ENCODE results near the gene PAX7.
A peak's percentile ranks its signal among the peaks of the same experiment; 100 is the strongest.

PAX7 gene

DNA sequence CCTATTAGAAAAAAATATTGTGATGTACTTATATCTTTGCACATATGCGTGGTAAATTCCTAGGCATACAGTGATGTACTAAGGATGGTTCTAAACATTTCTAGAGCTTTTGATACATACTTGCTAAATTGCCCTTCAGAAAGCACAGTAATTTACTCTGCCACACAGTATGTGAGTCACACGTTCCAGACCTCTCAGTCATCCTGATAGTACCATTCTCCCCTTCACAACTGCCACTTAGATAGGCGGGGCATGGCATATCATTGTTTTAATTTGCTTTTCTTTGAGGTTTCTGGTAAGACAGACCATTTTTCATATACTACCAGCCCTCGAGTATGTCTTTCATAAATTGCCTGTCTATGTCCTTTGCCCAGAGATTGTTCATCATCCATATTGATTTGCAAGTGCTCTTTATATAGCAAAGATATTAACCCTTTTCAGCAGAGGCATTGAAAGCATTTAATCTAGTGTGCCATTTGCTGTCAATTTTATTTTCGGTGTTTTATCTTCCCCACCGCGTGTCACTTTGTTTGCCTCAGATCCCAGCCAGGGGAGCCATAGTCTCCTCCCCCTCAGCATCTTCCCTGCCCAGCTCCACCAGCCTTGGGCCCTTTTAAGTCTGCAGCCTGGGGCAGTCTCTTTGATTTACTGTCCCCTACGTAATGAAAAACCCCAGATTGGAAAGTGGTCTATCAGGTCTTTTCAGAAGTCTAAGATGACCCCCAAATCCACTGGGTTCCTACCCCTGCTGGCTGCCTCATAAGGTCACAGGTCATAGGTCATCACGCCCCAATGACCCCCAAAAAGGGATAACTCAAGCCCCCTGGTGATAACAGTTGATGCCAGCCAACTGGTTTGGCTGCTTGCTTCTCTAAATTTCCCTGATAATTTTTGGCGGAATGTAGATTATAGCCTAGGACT, 11.8 kb upstream of the PAX7 start:
- DNase-seq (ENCODE audit: low spot score) = peak; percentile 81
- FAIRE-seq = peak; percentile 53

DNA sequence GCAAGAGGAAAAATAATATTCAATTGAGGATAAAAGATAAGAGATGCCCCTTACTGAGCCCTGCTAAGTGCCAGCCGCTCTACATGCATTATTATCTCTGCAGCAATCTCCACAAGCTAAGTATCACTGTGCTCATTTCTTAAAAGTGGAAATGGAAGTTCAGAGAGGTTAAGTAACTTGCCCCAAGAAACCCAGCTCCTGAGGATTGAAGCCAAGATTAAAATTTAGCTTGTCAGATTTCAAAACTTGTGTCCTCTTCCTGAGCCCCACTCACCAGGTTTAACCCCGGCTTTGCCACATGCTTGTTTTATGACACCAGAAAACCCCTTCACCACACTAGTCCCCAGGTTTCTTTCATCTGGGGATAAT, 11.2 kb upstream of the PAX7 start:
- FAIRE-seq (no peak), DNase-seq (ENCODE audit: low spot score) (no peak)

DNA sequence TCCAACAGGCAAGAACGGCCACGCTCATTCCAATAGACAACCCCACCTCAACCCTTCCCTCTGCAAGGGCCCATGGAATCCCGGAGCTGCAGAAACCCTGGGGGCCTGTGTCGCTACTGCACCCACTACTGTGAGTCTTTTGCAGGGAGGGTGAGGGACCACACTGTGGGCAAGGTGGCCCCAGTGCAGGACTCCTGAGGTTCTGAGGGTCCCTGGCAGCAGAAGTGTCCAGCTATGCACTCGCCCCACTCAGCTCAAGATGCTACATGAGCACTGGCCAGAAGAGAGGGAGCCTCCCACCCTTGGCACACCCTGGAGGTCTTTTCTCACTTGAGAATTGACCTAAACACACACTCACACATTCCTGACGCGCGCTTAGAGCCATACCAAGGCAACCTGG, 2.1 kb upstream of the PAX7 start:
- FAIRE-seq = no peak

DNA sequence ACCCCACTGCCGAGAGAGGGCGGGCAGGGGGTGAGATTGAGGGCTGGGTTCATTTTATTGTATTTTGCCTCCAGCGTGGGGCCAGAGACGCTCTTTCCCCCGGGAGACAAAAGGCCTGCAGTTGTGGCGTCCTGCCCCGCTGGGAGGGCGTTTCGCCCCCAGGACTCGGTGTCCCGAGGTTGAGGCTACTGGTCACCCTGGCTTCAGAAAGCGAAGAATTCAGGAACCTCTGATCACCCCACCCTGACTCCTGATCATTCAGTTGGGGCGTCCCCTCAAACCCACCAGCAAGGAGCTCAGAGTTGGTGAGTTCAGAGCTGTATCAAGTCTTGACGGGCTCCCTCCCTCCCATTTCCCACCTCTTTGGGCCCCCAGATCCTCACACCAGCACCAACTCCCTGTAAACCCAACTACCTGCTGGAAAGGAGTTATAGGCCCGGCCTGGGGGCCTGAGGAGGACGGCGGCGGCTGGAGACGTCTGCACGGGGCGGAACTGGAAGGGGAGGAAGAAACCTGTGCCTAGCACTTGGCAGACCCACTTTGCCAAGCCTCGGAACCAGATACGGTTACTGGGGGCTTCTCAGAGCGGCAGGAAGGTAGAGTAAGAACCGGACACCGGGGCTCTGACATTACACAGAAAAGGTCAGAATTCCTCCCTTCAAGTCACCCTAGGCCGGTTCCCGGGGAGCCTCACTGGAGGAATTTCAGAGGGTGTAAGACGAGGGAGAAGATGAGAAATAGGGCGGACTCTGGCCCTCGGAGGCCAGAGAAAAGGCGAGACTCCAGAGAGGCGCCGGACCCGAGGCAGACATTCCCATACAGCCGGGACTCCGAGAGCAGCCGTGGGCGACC, 761 bp upstream of the PAX7 start:
- FAIRE-seq (no peak), DNase-seq (ENCODE audit: low spot score) (no peak)

More for the DNA sequence above, 2.1 kb upstream of the PAX7 start:
- DNase-seq (ENCODE audit: low spot score) = no peak

DNA sequence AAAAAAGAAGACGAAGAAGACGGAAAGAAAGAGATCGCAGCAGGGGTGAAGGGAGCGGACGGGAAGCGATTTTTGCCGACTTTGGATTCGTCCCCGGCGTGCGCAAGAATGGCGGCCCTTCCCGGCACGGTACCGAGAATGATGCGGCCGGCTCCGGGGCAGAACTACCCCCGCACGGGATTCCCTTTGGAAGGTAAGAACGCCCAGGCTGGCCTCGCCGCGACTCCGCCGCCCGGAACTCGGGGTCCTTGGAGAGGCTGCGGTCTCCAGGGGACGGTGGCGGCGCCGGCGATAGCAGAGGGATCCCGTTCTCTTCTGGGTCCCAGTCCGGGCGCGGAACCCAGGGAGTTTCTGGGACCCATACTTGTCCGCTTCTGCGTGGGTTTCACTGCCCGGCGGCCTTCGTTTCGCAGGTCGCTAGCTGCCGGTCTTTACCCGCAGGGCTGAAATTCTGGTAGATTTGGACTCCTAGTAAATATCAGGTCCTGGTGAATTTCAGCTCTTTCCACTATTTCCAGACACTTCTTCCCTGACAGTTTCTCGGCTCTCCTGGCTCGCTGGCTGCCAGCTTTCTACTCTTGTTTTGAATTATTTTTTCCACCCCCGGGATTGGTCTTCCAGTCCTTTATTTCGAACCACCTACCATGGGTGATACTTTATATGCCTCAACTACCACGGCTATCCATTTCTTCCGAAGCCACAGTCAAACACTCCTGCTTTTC, 1.0 kb downstream of the PAX7 start:
- FAIRE-seq (no peak), DNase-seq (ENCODE audit: low spot score) (peak; percentile 30)

DNA sequence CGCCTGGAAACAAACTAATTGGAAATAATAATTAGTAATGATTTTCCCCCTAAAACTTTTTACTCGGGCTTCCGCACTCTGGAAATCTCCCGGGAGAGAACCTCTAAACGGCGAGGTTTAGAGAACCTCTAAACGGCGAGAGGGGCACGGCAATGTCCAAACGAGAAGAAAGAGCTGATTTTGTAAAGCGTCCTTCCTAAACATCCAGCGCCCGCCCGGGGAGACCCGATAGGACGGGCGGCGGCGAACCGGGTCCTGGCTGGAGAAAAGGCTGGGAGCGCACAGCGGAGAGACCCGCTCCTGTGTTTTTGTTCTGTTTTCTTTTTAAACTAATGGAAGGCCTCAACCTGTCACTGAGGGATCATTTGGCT, 1.6 kb downstream of the PAX7 start:
- no peak for FAIRE-seq
- DNase-seq (ENCODE audit: low spot score) = no peak

DNA sequence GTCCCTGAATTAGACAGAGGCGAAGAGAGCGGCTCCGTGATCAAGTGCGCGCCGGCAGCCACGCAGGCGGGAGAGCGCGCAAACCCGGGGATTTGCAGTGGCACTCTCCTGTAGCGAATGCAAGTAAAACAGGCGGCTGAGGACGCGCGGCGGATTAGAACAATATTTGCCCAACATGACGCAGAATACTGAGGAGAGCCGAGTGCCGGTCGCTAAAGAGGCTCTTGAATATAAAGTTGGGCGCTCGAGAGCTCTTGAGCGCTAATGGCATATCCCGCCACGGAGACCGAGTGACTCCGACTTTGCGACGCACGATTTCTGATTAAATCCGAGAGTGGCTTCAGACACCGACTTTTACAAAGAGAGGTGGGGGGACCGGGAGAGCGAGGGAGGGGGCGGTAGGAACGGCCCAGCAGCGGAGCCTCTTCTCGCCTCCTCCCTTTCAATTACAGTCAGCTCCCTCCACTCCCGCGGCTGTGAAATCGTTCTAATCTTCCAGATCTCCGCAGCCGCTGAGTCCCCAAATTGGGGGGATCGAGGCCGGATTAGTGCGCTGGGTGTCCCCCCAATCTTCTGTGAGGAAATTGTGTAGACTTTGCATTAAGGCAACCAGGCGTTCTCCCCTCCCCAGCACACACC, 2.3 kb downstream of the PAX7 start:
- DNase-seq (ENCODE audit: low spot score) (no peak), FAIRE-seq (no peak)

DNA sequence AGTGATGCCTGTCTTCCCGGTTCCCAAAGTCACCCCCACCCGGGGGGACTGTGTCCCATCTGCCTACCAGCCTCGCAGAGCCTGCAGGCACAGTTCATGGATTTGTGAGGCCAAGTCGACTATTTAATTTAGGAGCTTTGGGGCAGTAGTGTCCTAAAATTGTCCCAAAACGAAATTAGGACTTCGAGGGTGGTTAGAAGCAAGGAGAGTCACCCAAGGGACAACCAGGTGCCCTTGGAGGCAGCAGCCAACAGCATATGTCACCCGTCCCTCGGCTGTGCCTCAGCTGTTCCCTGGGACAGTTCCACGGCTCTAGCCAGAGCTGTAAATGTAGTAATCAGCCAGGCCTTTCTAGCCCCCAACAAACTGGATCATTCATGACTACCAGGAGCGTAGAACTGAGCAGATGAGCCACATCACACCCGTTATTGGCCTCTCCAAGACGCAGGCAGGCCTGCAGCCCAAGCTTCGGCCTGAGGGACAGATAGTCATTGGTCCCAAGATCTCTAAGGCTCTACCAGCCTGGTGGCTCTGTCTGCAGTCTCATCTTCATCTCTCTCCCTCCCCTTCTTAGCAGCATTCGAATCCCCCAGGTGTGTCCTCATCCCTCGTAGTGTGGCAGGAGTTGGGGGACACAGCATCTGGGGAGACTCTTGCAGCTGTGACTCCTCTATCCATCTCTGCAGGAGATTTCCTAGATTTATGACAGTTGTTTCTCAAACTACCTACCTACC, 2.9 kb downstream of the PAX7 start:
- no peak for DNase-seq (ENCODE audit: low spot score)

DNA sequence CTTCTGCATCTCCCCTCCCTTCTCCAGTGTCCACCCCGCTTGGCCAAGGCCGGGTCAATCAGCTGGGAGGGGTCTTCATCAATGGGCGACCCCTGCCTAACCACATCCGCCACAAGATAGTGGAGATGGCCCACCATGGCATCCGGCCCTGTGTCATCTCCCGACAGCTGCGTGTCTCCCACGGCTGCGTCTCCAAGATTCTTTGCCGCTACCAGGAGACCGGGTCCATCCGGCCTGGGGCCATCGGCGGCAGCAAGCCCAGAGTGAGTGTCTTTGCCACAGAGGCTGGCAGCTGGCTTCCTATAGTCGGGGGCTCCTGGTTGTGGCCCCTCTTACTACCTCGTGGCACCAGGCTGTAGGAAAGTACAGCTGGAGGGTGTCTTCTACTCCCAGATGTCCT, 3.6 kb downstream of the PAX7 start:
- DNase-seq (ENCODE audit: low spot score) (no peak), FAIRE-seq (no peak)

More for the DNA sequence above, 2.9 kb downstream of the PAX7 start:
- FAIRE-seq = no peak

DNA sequence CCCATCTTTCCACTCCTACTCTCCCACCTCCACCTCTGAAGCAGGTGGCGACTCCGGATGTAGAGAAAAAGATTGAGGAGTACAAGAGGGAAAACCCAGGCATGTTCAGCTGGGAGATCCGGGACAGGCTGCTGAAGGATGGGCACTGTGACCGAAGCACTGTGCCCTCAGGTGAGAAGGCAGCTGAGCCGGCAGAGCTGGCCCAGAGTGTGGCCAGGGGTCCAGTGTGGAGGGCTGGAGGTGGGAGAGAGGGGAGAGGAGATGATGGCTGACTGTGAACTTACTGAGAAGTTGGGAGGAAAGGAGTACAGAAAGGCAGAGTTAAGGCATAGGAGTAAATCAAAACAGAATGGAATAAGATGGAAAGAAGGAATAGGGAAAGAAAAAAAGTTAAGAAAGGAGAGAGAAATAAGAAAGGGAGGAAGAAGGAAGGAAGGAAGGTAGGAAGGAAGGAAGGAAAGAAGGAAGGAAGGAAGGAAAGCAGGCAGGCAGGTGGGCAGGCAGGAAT, 4.5 kb downstream of the PAX7 start:
- FAIRE-seq = no peak
- DNase-seq (ENCODE audit: low spot score) = no peak

DNA sequence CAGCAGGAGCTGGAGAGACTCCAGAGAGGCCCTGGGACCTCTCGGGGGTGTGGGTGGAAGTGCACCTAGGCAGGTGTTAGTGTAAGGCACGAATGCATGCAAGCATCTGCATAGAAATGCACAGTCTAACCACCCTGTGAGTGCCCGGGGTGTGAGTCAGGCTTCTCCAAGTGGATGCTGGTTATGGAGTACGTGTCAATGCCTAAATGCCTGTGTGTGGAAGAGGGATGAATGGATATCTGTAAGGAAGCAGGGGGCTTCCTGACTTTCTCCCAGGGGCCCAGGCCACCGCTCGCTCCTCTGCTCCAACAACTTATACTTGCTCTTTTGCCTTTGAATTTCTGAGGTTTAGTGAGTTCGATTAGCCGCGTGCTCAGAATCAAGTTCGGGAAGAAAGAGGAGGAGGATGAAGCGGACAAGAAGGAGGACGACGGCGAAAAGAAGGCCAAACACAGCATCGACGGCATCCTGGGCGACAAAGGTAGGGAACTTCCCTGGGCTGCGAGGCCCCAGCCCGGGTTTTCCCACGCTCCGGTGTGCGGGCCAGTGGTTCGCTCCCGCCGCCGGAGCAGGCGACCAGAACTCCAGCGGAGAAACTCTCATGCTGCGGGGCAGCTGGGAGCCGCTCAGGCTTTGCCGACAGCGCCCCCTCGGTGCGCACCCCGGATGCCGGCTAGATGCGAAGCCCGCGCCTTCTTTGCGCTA, 5.4 kb downstream of the PAX7 start:
- DNase-seq (ENCODE audit: low spot score) = no peak
- FAIRE-seq = no peak

DNA sequence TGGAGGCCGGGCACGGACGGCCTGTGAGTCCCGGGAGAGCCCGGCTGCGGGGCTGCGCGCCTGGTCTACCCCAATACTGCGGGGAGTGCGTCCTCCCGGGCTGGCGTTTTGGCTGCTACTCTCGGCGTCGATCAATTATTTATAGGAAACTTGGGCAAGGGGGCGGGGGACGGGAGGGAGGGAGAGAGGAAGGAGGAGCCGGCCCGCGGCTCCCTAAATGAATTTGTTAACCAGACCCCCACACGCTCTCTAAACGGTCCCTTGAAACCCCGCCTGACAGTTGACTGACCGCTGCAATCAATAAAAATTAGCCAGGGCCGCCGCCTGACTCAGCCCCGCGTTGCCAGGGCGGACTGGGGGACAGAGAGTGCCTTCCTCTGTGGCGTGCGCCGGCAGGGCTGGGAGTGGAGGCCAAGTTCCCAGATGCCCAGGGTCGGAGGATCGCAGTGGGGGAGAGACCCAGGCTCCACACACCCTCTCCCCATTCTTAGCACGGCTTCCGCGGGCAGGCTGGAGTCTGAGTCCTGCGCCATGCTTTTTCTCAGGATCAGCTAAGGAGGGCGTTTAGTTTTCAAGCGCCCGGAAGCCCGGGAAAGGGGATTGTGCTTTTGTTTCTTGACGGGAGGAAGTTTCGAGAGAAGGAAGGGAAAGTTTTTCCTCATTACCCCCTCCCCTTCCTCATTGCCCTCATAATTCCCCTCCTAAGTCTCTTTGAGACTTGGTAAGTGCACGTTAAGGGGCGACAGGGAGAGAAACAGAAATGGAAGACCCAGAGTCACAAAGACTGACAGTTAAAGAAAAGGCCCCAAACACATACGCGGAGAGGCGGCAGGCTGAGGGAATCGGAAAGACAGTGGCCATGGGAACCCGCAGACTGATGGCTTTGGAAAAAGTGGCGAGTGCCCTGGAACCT, 6.2 kb downstream of the PAX7 start:
- DNase-seq (ENCODE audit: low spot score) = no peak
- no peak for FAIRE-seq

DNA sequence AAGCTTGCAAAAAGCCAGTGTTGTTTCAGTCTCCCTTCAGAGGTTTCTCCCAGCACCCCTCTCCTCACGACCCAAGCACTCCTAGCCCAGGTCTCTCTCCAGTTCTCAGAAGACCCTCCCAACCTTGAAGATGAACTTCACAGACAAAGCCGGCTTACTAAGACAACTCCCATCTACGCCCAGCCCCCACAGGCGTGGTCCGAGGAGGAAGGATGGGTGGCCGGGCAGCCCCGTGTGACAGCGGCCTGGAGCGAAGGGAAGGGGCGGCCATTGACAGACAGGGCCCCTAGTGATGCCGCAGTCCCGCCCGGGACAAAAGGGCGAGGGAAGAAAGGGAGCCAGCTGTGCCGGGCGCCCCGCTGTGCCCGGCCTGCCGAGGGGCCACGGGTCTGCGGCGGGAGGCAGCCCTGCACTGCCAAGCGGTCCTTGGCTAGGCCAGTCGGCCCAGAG, 6.9 kb downstream of the PAX7 start:
- DNase-seq (ENCODE audit: low spot score) = no peak

DNA sequence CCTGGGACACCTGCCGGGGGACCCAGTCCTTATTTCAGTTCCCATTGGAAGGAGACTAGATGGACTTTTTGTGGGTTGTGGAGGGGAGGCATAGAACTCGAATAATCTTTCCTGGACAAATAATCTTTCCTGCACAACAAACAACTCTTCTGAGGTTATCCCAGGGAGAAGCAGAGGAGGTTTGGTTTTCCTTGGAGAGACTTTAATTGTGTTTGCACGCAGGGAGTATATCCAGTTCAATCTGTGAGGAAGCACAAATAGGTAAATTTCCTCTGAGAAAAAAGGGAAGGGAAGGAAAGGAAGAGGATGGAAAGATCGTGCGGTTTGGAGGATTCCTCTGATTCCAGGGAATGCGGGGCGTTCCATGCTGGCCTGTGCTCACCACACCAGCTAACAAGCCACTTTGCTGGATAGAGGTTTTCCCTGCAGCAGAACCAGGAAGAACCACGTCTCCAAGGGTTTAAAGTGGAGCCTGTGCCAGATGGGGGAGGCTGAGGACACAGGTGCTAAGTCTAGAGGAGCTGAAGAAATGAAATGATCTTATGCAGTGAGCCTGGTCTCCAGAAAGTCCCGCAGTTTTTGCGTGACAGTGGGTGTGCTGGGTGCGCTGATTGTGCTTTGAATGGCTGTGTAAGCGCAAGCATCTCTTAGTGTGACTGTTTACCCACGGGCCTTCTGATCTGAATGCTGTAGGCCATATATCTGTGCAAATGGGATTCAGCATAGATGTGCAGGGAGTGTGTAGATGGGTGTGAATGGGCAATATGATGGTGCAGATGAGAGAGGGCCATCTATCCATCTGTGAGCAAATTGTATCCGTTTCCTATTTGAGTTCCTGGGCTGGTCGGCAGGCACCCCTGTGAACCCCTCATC, 7.6 kb downstream of the PAX7 start:
- FAIRE-seq = no peak
- DNase-seq (ENCODE audit: low spot score) = no peak

More for the DNA sequence above, 6.9 kb downstream of the PAX7 start:
- FAIRE-seq = no peak

DNA sequence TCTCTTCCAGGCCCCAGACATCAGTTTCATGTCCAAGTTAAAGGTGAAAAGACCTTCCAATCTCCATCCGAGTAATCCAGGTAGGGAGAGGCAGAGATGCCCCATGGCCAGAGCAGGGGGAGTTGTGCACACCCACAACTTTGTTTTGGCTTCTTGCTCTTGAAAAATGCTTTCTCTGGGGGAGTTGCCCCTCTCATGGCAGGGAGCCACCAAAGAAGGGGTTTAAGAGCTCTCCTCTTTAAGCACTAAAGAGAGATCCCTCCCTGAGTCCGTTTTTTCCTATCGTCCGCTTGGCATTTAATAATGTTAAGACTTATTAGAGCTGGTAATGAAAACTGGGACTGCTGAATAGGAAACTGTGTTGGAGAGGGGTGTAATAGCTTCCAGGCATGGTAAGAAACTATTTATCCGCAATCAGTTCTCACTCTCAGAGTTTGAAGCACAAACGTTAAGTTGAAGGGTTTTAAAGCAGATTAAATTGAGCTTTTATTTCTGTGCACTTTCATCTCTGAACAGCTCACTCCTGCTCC, 8.3 kb downstream of the PAX7 start:
- DNase-seq (ENCODE audit: low spot score) (no peak), FAIRE-seq (no peak)

DNA sequence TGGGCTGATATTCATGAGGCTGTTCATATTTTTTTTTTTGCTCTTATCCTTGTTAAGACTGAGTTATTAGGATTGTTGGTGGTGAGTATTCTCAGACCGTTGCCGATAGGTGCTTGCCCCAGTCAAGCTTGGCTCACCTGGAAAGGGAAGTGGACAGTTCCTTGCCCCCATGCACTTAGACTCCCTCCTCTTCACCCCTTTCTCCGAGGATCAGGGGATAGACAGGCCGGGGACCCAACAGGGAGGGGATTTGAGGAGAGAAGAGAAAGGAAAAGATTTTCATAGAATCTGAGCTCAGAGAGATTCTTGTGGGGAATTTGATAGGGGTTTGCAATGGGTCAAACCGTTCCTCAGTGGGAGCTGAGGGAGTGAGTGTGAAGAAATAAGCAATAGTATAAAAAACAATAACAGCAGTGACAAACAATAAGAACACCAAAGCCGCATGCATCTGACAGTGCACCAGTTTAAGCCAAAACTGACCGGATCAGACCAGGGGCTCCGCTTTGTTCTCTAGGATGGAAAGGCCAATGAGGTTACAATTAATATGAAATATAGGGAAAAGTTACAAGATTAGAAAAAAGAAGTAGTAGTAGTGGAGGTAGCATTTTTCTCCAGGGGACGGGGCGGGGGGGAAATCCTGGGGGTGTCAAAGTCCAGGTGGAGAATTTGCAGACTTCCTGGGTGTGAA, 8.9 kb downstream of the PAX7 start:
- DNase-seq (ENCODE audit: low spot score) (no peak), FAIRE-seq (no peak)
